Cardiac fibroblast (primary cell): ENCODE results near the gene SLC26A4.

Experiments used
- DNase-seq, 2 donors: peaks; one replicate each; pipeline versions ENCODE4 v3.0.0 to v3.0.0-alpha.2; 2010; ENCODE audit warnings: low read depth in 2 of 2
- H3K4me3 ChIP-seq, 2 donors: replicated peaks in 1 of 2; 1 replicate in 1 of 2; 2 replicates in 1 of 2; pipeline ENCODE4 v1.5.1; 2011; ENCODE audit warnings: low read depth in 2 of 2, low read length in 2 of 2, mild to moderate bottlenecking in 2 of 2, moderate library complexity in 1 of 2
- TF ChIP-seq, protein P1 (sequence below): IDR thresholded peaks from one replicate; pipeline ENCODE4 v1.5.1; 2011; ENCODE audit warnings: low read depth, mild to moderate bottlenecking, low read length, inconsistent platforms

The SLC26A4 gene

DNA sequence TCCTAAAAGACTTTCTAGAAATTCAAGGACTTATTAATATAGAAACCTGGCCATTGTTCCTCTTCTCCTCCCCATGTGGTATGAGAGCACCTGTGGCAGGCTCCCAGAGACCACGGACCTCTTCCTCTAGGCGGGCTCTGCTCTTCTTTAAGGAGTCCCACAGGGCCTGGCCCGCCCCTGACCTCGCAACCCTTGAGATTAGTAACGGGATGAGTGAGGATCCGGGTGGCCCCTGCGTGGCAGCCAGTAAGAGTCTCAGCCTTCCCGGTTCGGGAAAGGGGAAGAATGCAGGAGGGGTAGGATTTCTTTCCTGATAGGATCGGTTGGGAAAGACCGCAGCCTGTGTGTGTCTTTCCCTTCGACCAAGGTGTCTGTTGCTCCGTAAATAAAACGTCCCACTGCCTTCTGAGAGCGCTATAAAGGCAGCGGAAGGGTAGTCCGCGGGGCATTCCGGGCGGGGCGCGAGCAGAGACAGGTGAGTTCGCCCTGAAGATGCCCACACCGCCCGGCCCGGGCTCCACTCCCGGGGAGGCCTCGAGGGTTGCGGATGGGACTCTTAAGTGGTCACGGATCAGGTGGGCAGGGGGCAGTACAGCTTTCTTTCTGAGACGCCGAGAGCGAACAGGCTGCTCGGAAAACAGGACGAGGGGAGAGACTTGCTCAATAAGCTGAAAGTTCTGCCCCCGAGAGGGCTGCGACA lies at the start of gene SLC26A4:
SLC26A4 (plus strand) TSS at position 448 of the 700 bp plus-strand sequence. CDS start 814 bp downstream, outside the sequence.
- no peak for DNase-seq
- H3K4me3 ChIP-seq, result peak within 1 kb of the TSS; percentile 49 to 53
- TF ChIP-seq, protein P1, sequence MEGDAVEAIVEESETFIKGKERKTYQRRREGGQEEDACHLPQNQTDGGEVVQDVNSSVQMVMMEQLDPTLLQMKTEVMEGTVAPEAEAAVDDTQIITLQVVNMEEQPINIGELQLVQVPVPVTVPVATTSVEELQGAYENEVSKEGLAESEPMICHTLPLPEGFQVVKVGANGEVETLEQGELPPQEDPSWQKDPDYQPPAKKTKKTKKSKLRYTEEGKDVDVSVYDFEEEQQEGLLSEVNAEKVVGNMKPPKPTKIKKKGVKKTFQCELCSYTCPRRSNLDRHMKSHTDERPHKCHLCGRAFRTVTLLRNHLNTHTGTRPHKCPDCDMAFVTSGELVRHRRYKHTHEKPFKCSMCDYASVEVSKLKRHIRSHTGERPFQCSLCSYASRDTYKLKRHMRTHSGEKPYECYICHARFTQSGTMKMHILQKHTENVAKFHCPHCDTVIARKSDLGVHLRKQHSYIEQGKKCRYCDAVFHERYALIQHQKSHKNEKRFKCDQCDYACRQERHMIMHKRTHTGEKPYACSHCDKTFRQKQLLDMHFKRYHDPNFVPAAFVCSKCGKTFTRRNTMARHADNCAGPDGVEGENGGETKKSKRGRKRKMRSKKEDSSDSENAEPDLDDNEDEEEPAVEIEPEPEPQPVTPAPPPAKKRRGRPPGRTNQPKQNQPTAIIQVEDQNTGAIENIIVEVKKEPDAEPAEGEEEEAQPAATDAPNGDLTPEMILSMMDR, result no peak

- no peak overlapping the region for H3K4me3 ChIP-seq
- DNase-seq, result no peak
- TF ChIP-seq, protein P1, result no peak
Measured at GRCh38 chr7:107613439-107613838, 47.2 kb upstream of the SLC26A4 start.

GRCh38 chr7:107613948-107614347 lies 46.7 kb upstream of the SLC26A4 start:
- TF ChIP-seq, protein P1, result no peak
- DNase-seq, result peak in 1 of 2 donors; percentile 32

DNA sequence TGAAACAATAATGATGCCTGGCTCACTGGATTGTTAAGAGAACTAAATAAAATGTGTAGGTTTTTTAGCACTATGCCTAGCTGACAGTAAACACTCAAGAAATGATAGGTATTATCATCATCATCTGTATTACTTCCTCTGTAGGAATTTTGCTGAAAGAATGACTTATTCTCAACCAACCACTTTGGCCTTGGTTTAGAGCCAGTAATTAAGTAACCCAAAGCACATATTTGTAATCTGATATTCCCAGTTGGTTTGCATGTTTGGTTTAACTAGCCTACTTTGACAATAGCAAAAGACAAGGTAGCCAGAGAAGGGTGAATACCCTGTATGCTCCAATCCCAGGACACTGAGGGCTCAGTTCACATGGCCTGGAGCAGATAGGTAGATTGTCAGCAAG lies 46.2 kb upstream of the SLC26A4 start:
- DNase-seq, result peak; percentile 73 to 82
- TF ChIP-seq, protein P1, result no peak

More at GRCh38 chr7:107613948-107614347, 46.7 kb upstream of the SLC26A4 start:
- H3K4me3 ChIP-seq, result no peak overlapping the region

DNA sequence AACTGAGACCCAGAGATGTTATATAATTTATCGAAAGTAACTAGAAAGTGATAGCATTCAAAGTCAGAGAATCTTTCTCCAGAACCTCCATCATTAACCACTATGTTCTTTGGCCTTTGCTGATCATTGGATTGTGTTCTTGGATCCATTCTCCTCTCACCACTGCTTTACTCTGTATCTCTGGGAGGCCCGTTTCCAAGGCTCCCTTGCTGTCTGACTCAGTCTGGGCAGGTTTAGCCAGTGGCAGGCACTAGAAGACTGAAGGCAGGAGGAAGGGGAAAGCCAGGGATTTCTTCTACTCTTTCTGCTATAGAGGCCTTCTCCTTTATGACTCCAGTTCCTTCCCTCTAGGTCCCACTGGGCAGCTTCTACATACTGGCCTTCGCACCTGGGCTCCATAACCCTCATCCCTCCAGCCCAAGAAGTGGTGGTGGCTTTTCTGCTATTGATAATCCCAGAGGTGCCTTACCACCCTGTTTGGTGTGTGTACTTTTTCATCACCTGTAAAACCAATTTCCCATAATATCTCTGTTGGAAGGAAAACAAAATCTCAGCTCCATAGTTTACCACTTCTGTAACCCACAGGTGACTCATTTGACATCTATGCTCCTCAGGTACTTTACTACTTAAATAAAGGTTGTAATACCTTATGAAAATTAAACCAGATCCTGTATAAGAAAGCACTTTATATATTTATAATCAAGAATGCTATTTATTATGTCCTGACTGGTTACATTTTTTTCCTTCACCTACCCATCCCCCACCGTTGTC lies 44.5 kb upstream of the SLC26A4 start:
- TF ChIP-seq, protein P1, result no peak
- no peak for DNase-seq
- no peak overlapping the region for H3K4me3 ChIP-seq

More for the DNA sequence above, 46.2 kb upstream of the SLC26A4 start:
- no peak overlapping the region for H3K4me3 ChIP-seq

DNA sequence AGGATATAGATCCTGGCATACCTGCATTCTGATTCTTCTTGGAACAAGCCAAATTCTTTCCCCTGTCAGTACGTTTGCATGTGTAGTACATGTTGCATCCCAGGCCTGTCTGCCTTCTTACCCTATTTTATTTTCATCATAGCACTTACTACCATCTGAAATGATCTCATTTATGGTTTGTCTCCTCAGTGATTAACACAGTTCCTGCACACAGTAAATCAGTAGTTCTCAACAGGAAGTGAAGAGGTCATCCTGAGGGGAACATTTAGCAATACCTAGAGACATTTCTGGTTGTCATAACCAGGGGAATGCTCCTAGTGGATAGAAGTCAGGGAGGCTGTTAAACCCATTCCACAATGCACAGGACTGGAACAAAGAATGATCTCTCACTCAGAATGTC lies 38.2 kb upstream of the SLC26A4 start:
- peak; percentile 80 to 85 for DNase-seq
- TF ChIP-seq, protein P1, result no peak
- H3K4me3 ChIP-seq, result no peak overlapping the region
